A673 (cell line): ENCODE measurements around the gene TIMM13. TPM values are rescaled to one million over a fixed set of nuclear protein-coding genes. Genes with fewer than 3 reads are reported as not detected.

Experiments
- BruUV-seq: library from RNA; stranded (reverse); fragments of 400-500 nt; replicated peaks from 2 replicates; lab custom pipeline; 2021; lab: Mats Ljungman, UMichigan
- CTCF ChIA-PET: fragments of 300-600 bp; sonication (Branson Sonifier 250); formaldehyde crosslinking; loops from one replicate; lab custom pipeline; 2022; ENCODE audit warnings: antibody characterized with exemption; lab: Charles Lee
- POLR2A ChIA-PET: fragments of 300-600 bp; sonication (Branson Sonifier 250); formaldehyde crosslinking; loops from one replicate; lab custom pipeline; 2022; ENCODE audit warnings: antibody characterized with exemption; ENCODE audit not compliant: low non-redundant PET; lab: Charles Lee
- DNase-seq: peaks from one replicate; pipeline ENCODE4 v3.0.0-alpha.2; 2015; ENCODE audit warnings: low spot score
- H3K27ac ChIP-seq: fragments of 200-600 bp; sonication (generic); 2 replicates; pipeline ENCODE4 v1.5.1; 2016; ENCODE audit warnings: mixed run types, low read depth, mild to moderate bottlenecking, mixed read lengths, antibody characterized with exemption, low read length; ENCODE audit not compliant: poor library complexity, severe bottlenecking
- H3K27me3 ChIP-seq: fragments of 200-600 bp; sonication (generic); replicated peaks from 2 replicates; pipeline ENCODE4 v1.6.1; 2017; ENCODE audit warnings: mixed run types, low read depth, mild to moderate bottlenecking, mixed read lengths, antibody characterized with exemption, low read length; ENCODE audit not compliant: insufficient read depth, poor library complexity
- H3K36me3 ChIP-seq: fragments of 200-600 bp; sonication (generic); 2 replicates; pipeline ENCODE4 v1.6.1; 2016; ENCODE audit warnings: mixed run types, mild to moderate bottlenecking, mixed read lengths, antibody characterized with exemption, low read length; ENCODE audit not compliant: insufficient read depth, poor library complexity, severe bottlenecking
- H3K4me1 ChIP-seq: fragments of 200-600 bp; sonication (generic); 2 replicates; pipeline ENCODE4 v1.6.1; 2017; ENCODE audit warnings: mixed run types, mild to moderate bottlenecking, mixed read lengths, antibody characterized with exemption, low read length; ENCODE audit not compliant: insufficient read depth, poor library complexity, severe bottlenecking
- H3K4me3 ChIP-seq: fragments of 200-600 bp; sonication (generic); 2 replicates; pipeline ENCODE4 v1.5.1; 2016; ENCODE audit warnings: low read depth, mixed run types, mild to moderate bottlenecking, mixed read lengths, low read length; ENCODE audit not compliant: poor library complexity, severe bottlenecking
- H3K9me3 ChIP-seq: fragments of 200-600 bp; sonication (generic); 2 replicates; pipeline ENCODE4 v1.6.1; 2016; ENCODE audit warnings: mixed run types, low read depth, mild to moderate bottlenecking, mixed read lengths, antibody characterized with exemption, low read length; ENCODE audit not compliant: poor library complexity, severe bottlenecking
- EZH2 ChIP-seq: fragments of 200-600 bp; sonication (generic); IDR thresholded peaks from 2 replicates; pipeline ENCODE4 v1.6.1; 2017; ENCODE audit warnings: borderline replicate concordance, low read depth, mild to moderate bottlenecking, mixed read lengths, antibody characterized with exemption, low read length; ENCODE audit not compliant: poor library complexity, severe bottlenecking
- intact Hi-C: fragments of 100-400 bp; cut with micrococcal nuclease; formaldehyde crosslinking; loops from one replicate; pipeline ENCODE4 v1.10.0; 2022; ENCODE audit not compliant: unreplicated experiment
- total RNA-seq: library from RNA; stranded (reverse); gene quantifications from 2 replicates; pipeline ENCODE4 v1.2.3, GENCODE V29; 2021
- TF ChIP-seq, protein P1 (sequence below): fragments of 300-800, 200-600 bp; sonication (generic); conservative IDR thresholded peaks from 2 replicates; pipeline ENCODE4 v1.5.1; 2017; ENCODE audit warnings: low read depth, mild to moderate bottlenecking, antibody characterized with exemption, low read length, moderate library complexity, mixed read lengths

The TIMM13 gene
- total RNA-seq, 1 experiment from 2014 or later: 213 TPM

DNA sequence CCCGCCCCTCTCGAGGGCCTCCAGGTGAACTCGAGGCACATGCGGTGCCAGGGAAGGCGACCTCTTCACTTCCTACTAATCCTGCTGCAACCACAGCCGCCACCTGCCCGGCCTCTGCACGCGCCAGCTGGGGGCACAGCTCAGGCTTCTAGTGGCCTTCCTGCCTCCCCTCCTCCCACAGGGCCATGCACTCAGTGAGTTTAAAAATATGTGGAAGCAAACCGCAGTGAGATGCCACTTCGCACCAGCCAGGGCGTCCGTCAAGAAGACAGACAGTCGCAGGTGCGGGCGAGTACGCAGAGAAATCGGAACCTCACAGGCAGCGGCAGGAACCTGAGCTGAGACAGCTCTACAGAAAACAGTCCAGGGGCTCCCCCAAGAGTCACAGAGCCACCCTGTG, 19.0 kb upstream of the TIMM13 start:
- Histone ChIP-seq H3K4me1 (no peaks in the 10 kb centered on the region), H3K27me3 (no peaks in the 10 kb centered on the region), H3K36me3 (peaks cover 44% of the 10 kb centered on the region), H3K4me3 (no peak overlapping the region), H3K9me3 (no peaks in the 10 kb centered on the region), H3K27ac (peak overlapping the region; percentile 30)
- no peak for DNase-seq
- no peak for TF ChIP-seq EZH2
- TF ChIP-seq, protein P1, sequence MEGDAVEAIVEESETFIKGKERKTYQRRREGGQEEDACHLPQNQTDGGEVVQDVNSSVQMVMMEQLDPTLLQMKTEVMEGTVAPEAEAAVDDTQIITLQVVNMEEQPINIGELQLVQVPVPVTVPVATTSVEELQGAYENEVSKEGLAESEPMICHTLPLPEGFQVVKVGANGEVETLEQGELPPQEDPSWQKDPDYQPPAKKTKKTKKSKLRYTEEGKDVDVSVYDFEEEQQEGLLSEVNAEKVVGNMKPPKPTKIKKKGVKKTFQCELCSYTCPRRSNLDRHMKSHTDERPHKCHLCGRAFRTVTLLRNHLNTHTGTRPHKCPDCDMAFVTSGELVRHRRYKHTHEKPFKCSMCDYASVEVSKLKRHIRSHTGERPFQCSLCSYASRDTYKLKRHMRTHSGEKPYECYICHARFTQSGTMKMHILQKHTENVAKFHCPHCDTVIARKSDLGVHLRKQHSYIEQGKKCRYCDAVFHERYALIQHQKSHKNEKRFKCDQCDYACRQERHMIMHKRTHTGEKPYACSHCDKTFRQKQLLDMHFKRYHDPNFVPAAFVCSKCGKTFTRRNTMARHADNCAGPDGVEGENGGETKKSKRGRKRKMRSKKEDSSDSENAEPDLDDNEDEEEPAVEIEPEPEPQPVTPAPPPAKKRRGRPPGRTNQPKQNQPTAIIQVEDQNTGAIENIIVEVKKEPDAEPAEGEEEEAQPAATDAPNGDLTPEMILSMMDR: no peak
- CTCF ChIA-PET: no interaction called here
- intact Hi-C loops: no loop called here
- BruUV-seq: no TSS peak
- POLR2A ChIA-PET: no interaction called here

DNA sequence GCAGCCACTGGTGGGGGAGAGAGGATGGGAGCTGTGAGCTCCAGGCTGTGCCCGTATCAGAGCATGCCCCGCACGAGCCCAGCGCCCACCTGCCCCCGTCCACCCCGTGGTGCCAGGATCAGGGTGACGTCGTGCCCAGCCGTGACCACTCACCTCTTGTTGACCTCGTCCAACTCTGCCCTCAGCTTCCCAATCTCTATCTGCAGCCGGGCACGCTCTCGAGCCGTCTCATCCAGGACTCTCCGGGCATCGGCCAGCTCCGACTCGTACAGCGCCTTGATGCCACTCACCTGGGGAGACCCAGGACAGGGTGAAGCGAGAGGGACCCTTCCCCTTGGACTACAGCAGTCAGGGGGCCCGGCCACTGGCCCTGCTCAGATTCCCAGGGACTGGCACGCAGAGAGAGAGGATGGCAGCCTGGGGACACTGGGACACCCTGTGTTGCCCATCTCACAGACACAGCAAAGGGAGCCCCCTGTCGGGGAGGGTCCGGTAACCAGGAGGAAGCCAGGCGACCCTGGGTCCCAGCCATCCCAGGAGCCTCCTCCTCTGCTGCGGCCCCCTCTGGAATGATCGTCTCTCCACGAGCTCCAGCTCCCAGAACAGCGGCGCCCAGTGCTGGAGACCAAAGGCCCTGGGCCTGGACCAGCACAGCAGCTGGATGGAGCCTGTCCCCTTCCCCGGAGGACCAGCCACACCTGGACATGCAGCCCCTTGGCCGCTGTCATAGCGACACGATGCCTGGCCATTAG, 17.0 kb upstream of the TIMM13 start:
- CTCF ChIA-PET: no interaction called here
- H3K4me3 ChIP-seq: no peak overlapping the region
- DNase-seq: no peak
- intact Hi-C loops: no loop called here
- TF ChIP-seq EZH2: no peak
- TF ChIP-seq, protein P1: no peak
- H3K27ac ChIP-seq: no peak overlapping the region
- peaks cover 47% of the 10 kb centered on the region for H3K36me3 ChIP-seq
- H3K9me3 ChIP-seq: no peaks in the 10 kb centered on the region
- no TSS peak for BruUV-seq
- POLR2A ChIA-PET: no interaction called here
- no peaks in the 10 kb centered on the region for H3K4me1 ChIP-seq
- H3K27me3 ChIP-seq: no peaks in the 10 kb centered on the region

DNA sequence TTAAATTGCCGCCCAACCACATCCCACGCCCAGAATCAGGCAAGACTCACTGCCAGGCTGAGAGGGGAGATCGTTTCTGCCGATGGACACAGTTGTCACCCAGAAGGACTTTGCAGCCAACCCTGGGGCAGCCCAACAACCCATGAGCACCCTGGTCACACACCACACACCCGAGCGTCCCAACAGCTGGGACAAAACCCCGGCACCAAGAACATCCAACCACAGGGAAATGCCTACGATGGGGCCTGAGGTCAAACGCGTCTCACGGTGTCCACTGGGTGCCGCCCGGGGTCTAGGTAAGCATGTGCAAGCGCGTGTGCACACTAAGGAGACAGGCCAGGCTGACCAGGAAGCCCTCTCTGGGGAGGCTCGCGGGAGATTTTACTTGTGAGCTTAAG, 16.4 kb upstream of the TIMM13 start:
- intact Hi-C loops: no loop called here
- ChIA-PET CTCF (no interaction called here), POLR2A (no interaction called here)
- Histone ChIP-seq H3K4me3 (no peak overlapping the region), H3K36me3 (peaks cover 54% of the 10 kb centered on the region), H3K27me3 (no peaks in the 10 kb centered on the region), H3K9me3 (no peaks in the 10 kb centered on the region), H3K27ac (no peak overlapping the region), H3K4me1 (no peaks in the 10 kb centered on the region)
- TF ChIP-seq, protein P1: no peak
- no peak for TF ChIP-seq EZH2
- BruUV-seq: no TSS peak
- no peak for DNase-seq
